ENCODE data around the gene RIPK1.

DNA sequence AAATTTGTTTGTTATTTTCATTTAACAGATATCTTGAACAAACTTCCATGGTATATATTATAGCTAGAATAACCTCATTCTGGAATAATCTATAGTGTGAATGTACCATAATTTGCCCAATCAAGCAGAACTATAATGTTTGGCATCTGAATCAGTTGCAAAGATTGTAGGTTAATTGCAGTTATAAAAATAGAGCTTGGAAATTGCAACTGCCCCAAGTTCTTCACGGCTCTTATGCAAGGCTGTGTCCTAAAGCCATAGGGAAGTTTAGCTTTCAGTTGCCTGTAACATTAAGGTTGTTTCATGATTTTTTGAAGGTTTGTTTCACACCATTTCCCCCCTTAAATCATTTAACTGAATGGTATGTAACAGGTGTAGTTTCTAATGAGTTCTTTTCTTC is 49.2 kb upstream of the RIPK1 start:
- TF ChIP-seq GATA3 (IDR thresholded peaks at IDR 0.05; ENCODE audit: low read depth, low read length) (no peak), GATA2 (IDR thresholded peaks at IDR 0.05; ENCODE audit: low read depth, low read length) (no peak)
